Gastrocnemius medialis (tissue), 4 donors: ENCODE measurements around the gene SMCO2. TPM values are rescaled to one million over a fixed set of nuclear protein-coding genes. Genes with fewer than 3 reads are reported as not detected.

Experiments
- ATAC-seq, 2 donors: fragments of 150-250 bp; one replicate each; pipeline ENCODE4 v1.9.1; 2016
- DNase-seq, 2 donors: peaks; one replicate each; pipeline ENCODE4 v3.0.0-alpha.2; 2019
- H3K27ac ChIP-seq, 4 donors: fragments of 200-600 bp; sonication (generic); 1 replicate in 1 of 4; 2 replicates in 3 of 4; pipeline ENCODE4 v1.5.1; 2016 to 2018; ENCODE audit warnings: mild to moderate bottlenecking in 2 of 4, moderate library complexity in 1 of 4
- H3K27me3 ChIP-seq, 3 donors: fragments of 200-600 bp; sonication (generic) in 2 of 3; 1 replicate in 1 of 3; 2 replicates in 2 of 3; pipeline versions ENCODE4 v1.5.1 to v1.6.0; 2016 to 2019; ENCODE audit warnings: mild to moderate bottlenecking in 1 of 3, moderate library complexity in 1 of 3
- H3K36me3 ChIP-seq, 2 donors: fragments of 200-600 bp; sonication (generic) in 1 of 2; one replicate each; pipeline ENCODE4 v1.5.1; 2017 to 2018
- H3K4me1 ChIP-seq, 2 donors: fragments of 200-600 bp; sonication (generic) in 1 of 2; one replicate each; pipeline ENCODE4 v1.5.1; 2016 to 2017; ENCODE audit warnings: mild to moderate bottlenecking in 2 of 2
- H3K4me3 ChIP-seq, 4 donors: fragments of 200-600 bp; sonication (generic) in 3 of 4; 1 replicate in 1 of 4; 2 replicates in 3 of 4; pipeline ENCODE4 v1.5.1; 2016 to 2019; ENCODE audit warnings: mild to moderate bottlenecking in 2 of 4
- H3K9me3 ChIP-seq, 3 donors: fragments of 200-600 bp; sonication (generic) in 2 of 3; 1 replicate in 1 of 3; 2 replicates in 2 of 3; pipeline ENCODE4 v1.5.1; 2016 to 2019
- CTCF ChIP-seq, 5 experiments: fragments of 450-650 bp in 3 of 5; fragments of 200-600 bp in 2 of 5; sonication (generic) in 2 of 5; IDR thresholded peaks in 4 of 5; conservative IDR thresholded peaks in 1 of 5; 1 replicate in 4 of 5; 2 replicates in 1 of 5; pipeline ENCODE4 v1.5.1; 2016 to 2019; ENCODE audit warnings: antibody characterized with exemption in 5 of 5, mild to moderate bottlenecking in 3 of 5, moderate library complexity in 3 of 5
- POLR2A ChIP-seq, 2 donors: fragments of 450-650 bp; IDR thresholded peaks; one replicate each; pipeline ENCODE4 v1.6.1; 2017; ENCODE audit warnings: antibody characterized with exemption in 2 of 2, mild to moderate bottlenecking in 2 of 2, moderate library complexity in 2 of 2
- in situ Hi-C, 4 donors: fragments of 200-750 bp; cut with MboI; loops; one replicate each; pipeline versions ENCODE4 v1.15.0 to v1.8.0; 2017; ENCODE audit warnings: low sequenced_read_pairs in 4 of 4
- intact Hi-C: fragments of 100-400 bp; cut with DNase I; formaldehyde crosslinking; loops from one replicate; pipeline ENCODE4 v1.15.1; 2023; ENCODE audit warnings: low total_unique reads
- total RNA-seq, 4 donors: library from RNA; depleted of rRNA; stranded (reverse); fragments of >200 nt; gene quantifications; one replicate each; pipeline versions ENCODE4 v1.1.0 to v1.2.3, GENCODE V29; 2016

SMCO2 gene
- total RNA-seq, 4 donors from 2014 or later = not detected

GRCh38 chr12:27469176-27469736, 22.7 kb downstream of the SMCO2 start:
- DNase-seq (no peak), ATAC-seq (no peak)
- H3K36me3 ChIP-seq = no peaks in the 10 kb centered on the region
- no peak for TF ChIP-seq POLR2A (IDR thresholded peaks at IDR 0.05)
- no peak for TF ChIP-seq CTCF (IDR thresholded peaks at IDR 0.05 in 4 of 5, conservative IDR thresholded peaks at IDR 0.05 in 1 of 5)
- no peaks in the 10 kb centered on the region for H3K9me3 ChIP-seq
- H3K4me3 ChIP-seq = no peak overlapping the region
- intact Hi-C loops (no loop called here), in situ Hi-C loops (no loop called here)
- H3K27ac ChIP-seq = no peak overlapping the region
- no peaks in the 10 kb centered on the region for H3K27me3 ChIP-seq
- peaks cover 9 to 12% of the 10 kb centered on the region in 2 donors for H3K4me1 ChIP-seq

DNA sequence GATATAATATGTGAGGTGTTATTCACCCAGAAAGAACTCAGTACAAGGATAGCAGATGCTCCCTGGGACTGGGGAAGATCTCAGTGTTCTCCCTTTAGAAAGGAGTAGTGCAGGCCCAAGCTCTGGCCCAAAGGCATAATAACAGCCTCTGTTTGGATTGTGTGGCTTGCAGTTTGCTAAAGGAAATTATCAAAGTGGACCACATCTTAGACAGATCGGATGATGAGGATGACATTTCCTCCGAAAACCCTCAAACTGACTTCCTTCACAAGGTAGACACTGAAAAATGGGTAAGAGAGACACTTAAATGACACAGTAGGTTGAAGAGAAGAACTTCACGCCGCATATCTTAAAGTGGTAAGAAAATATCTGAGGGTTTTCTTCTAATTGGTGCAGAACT, 26.1 kb downstream of the SMCO2 start:
- no peak overlapping the region for H3K27ac ChIP-seq

DNA sequence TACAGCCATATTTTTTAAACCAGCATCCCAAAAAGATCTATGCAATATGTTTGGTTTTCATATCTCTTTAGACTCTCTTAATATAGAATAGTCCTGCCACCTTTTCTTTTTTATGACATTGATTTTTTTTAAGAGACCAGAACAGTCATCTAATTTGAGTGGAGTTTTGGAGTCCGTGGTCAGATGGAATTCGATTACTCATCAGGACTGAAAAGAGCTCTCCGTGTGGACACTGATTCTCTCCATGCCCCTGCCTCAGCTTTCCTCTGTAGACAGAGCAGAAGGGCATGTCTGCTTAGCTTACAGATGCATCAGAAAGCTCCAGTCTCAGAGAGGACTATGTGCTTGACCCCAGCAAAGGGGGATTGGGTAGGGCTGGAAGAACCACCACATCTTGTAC, 27.8 kb downstream of the SMCO2 start:
- ATAC-seq (peak in 1 of 2 donors; percentile 50), DNase-seq (no peak)
- intact Hi-C loops = no loop called here
- no peaks in the 10 kb centered on the region for H3K36me3 ChIP-seq
- peak overlapping the region in 1 of 4 donors; percentile 1 for H3K27ac ChIP-seq
- no peak overlapping the region for H3K4me3 ChIP-seq
- H3K9me3 ChIP-seq = no peaks in the 10 kb centered on the region
- peaks cover 9 to 15% of the 10 kb centered on the region in 2 donors for H3K4me1 ChIP-seq
- TF ChIP-seq POLR2A (IDR thresholded peaks at IDR 0.05) (no peak), CTCF (IDR thresholded peaks at IDR 0.05 in 4 of 5, conservative IDR thresholded peaks at IDR 0.05 in 1 of 5) (no peak)
- no peaks in the 10 kb centered on the region for H3K27me3 ChIP-seq
- in situ Hi-C loops = no loop called here

More for the DNA sequence above, 26.1 kb downstream of the SMCO2 start:
- H3K4me1 ChIP-seq = peaks cover 9 to 15% of the 10 kb centered on the region in 2 donors
- H3K4me3 ChIP-seq = no peak overlapping the region
- intact Hi-C loops = no loop called here
- in situ Hi-C loops = no loop called here
- H3K9me3 ChIP-seq = no peaks in the 10 kb centered on the region
- H3K36me3 ChIP-seq = no peaks in the 10 kb centered on the region
- ATAC-seq (no peak), DNase-seq (no peak)
- H3K27me3 ChIP-seq = no peaks in the 10 kb centered on the region
- no peak for TF ChIP-seq CTCF (IDR thresholded peaks at IDR 0.05 in 4 of 5, conservative IDR thresholded peaks at IDR 0.05 in 1 of 5)
- TF ChIP-seq POLR2A (IDR thresholded peaks at IDR 0.05) = no peak

DNA sequence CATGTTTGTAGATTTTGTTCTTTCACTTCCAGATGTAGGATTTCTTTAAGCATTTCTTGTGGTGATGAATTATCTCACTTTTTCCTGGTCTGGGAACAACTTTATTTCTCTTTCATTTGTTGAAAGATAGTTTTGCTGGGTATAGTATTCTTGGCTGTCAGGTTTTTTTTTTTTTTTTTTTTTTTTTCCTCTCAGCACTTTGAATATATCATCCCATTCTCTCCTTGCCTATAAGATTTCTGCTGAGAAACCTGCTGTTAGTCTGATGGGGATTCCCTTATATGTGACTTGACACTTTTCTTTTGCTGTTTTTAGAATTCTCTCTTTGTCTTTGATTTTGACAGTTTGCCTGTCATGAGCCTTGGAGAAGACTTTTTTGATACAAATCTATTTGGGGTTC, 30.5 kb downstream of the SMCO2 start:
- no peak for DNase-seq
- H3K4me3 ChIP-seq = no peak overlapping the region
- in situ Hi-C loops (no loop called here), intact Hi-C loops (no loop called here)
- no peak for TF ChIP-seq CTCF (IDR thresholded peaks at IDR 0.05 in 4 of 5, conservative IDR thresholded peaks at IDR 0.05 in 1 of 5)
- no peak for TF ChIP-seq POLR2A (IDR thresholded peaks at IDR 0.05)
- no peak overlapping the region for H3K27ac ChIP-seq
- no peaks in the 10 kb centered on the region for H3K36me3 ChIP-seq
- no peaks in the 10 kb centered on the region for H3K9me3 ChIP-seq
- ATAC-seq = no peak
- no peaks in the 10 kb centered on the region for H3K27me3 ChIP-seq
- peaks cover 9 to 15% of the 10 kb centered on the region in 2 donors for H3K4me1 ChIP-seq

- ATAC-seq (no peak), DNase-seq (no peak)
- Histone ChIP-seq H3K27ac (no peak overlapping the region), H3K36me3 (no peaks in the 10 kb centered on the region), H3K4me3 (no peak overlapping the region), H3K9me3 (no peaks in the 10 kb centered on the region), H3K27me3 (no peaks in the 10 kb centered on the region), H3K4me1 (peaks cover 0 to 6% of the 10 kb centered on the region in 2 donors)
- intact Hi-C loops = no loop called here
- in situ Hi-C loops = no loop called here
- TF ChIP-seq CTCF (IDR thresholded peaks at IDR 0.05 in 4 of 5, conservative IDR thresholded peaks at IDR 0.05 in 1 of 5) (no peak), POLR2A (IDR thresholded peaks at IDR 0.05) (no peak)
Observed at GRCh38 chr12:27478949-27479348, 32.4 kb downstream of the SMCO2 start.
